Sigmoid colon (tissue), 7 donors: ENCODE data around the gene GAS6. TPM values are rescaled to one million over a fixed set of nuclear protein-coding genes. Genes with fewer than 3 reads are reported as not detected.
"Not testable (repeated sequence)": the region's sequence is repeated elsewhere in the genome, so short reads cannot be mapped to it uniquely, and the experiment has no call there.

Source experiments
- DNase-seq: peaks from one replicate; pipeline ENCODE4 v3.0.0-alpha.2; 2019
- H3K27ac ChIP-seq, 4 donors: fragments of 200-600 bp; sonication (generic); one replicate each; pipeline ENCODE4 v1.5.1; 2016 to 2019; ENCODE audit warnings: mild to moderate bottlenecking in 1 of 4
- H3K27me3 ChIP-seq, 3 donors: fragments of 200-600 bp; sonication (generic); one replicate each; pipeline ENCODE4 v1.5.1; 2019; ENCODE audit warnings: mild to moderate bottlenecking in 1 of 3
- H3K36me3 ChIP-seq, 4 donors: fragments of 200-600 bp; sonication (generic); one replicate each; pipeline ENCODE4 v1.5.1; 2016 to 2019
- H3K4me1 ChIP-seq, 4 donors: fragments of 200-600 bp; sonication (generic); one replicate each; pipeline ENCODE4 v1.5.1; 2017 to 2019
- H3K4me3 ChIP-seq, 4 donors: fragments of 200-600 bp; sonication (generic); one replicate each; pipeline ENCODE4 v1.5.1; 2017 to 2019; ENCODE audit warnings: mild to moderate bottlenecking in 2 of 4, moderate library complexity in 1 of 4
- H3K9me3 ChIP-seq, 4 donors: fragments of 200-600 bp in 3 of 4; sonication (generic) in 3 of 4; one replicate each; pipeline versions ENCODE4 v1.5.1 to v1.6.1; 2013 to 2019
- CTCF ChIP-seq, 4 experiments: fragments of 450-650 bp in 3 of 4; fragments of 200-600 bp in 1 of 4; IDR thresholded peaks; one replicate each; pipeline ENCODE4 v1.5.1; 2016 to 2019; ENCODE audit warnings: antibody characterized with exemption in 4 of 4, mild to moderate bottlenecking in 3 of 4, moderate library complexity in 2 of 4
- EP300 ChIP-seq, 4 donors: sonication (generic); formaldehyde crosslinking; IDR thresholded peaks; one replicate each; pipeline ENCODE4 v1.6.1; 2017; ENCODE audit warnings: antibody characterized with exemption in 4 of 4
- POLR2A ChIP-seq, 2 donors: fragments of 450-650 bp; IDR thresholded peaks; one replicate each; pipeline ENCODE4 v1.6.1; 2016; ENCODE audit warnings: antibody characterized with exemption in 2 of 2, mild to moderate bottlenecking in 2 of 2, moderate library complexity in 2 of 2
- POLR2AphosphoS5 ChIP-seq, 4 donors: sonication (generic); formaldehyde crosslinking; IDR thresholded peaks; one replicate each; pipeline ENCODE4 v1.6.1; 2017; ENCODE audit warnings: antibody characterized with exemption in 4 of 4
- WGBS, 2 donors: extraction: QIAGEN DNeasy Blood & Tissue Kit; methylation state at CpG; one replicate each; pipeline ENCODE4 v1.1.7; 2013; 5-methylcytosine and 5-hydroxymethylcytosine counted together
- intact Hi-C: fragments of 100-400 bp; cut with DNase I; formaldehyde crosslinking; loops from one replicate; pipeline ENCODE4 v1.15.1; 2023
- polyA plus RNA-seq, 3 donors: library from polyadenylated mRNA; stranded (reverse); fragments of 200-250 nt; gene quantifications; one replicate each; pipeline ENCODE4 v1.2.3, GENCODE V29; 2013
- total RNA-seq, 4 donors: library from RNA; depleted of rRNA; stranded (reverse); fragments of >200 nt; gene quantifications; one replicate each; pipeline ENCODE4 v1.1.0, GENCODE V29; 2016
- donor health status: healthy with polysubstance abuse.
- donor health status: Bipolar disorder and iron deficiency.
- donor health status: healthy.

The GAS6 gene
- total RNA-seq (100 to 1,000 TPM in 1 of 4 donors, 10 to 100 TPM in 3; 34.4 to 105 (median 70.4) TPM), polyA plus RNA-seq (100 to 1,000 TPM in 1 of 3 donors, 10 to 100 TPM in 2; 27.0 to 101 (median 28.2) TPM)

- Histone ChIP-seq H3K36me3 (no peaks in the 10 kb centered on the region), H3K4me3 (peak within 1 kb of the TSS; percentile 42 to 81 (median 74)), H3K9me3 (no peaks in the 10 kb centered on the region), H3K4me1 (peaks cover 0 to 39% (median 21%) of the 10 kb centered on the region in 4 donors), H3K27ac (peak within 1 kb of the TSS; percentile 75 to 93 (median 82)), H3K27me3 (no peaks in the 10 kb centered on the region)
- TF ChIP-seq CTCF (IDR thresholded peaks at IDR 0.05): no peak
- TF ChIP-seq EP300 (IDR thresholded peaks at IDR 0.05): no peak
- TF ChIP-seq POLR2AphosphoS5 (IDR thresholded peaks at IDR 0.05): no peak
- no peak for TF ChIP-seq POLR2A (IDR thresholded peaks at IDR 0.05)
- intact Hi-C loops: loop anchor here (1.0 to 2.0 kb wide), 2 partner anchors 25 to 46 kb away; no protein-coding TSS in a partner anchor
- 0 to 1% methylated on average over 116 of the region's 116 CpGs for WGBS, 2 donors
- DNase-seq: no peak
Measured at GRCh38 chr13:113863524-113864272, at the start of gene GAS6. TSS of gene GAS6 (minus strand) at chr13:113864076. CDS start at chr13:113863920, 156 bp downstream.

GRCh38 chr13:113913408-113913807, 49.5 kb upstream of the GAS6 start:
- DNase-seq, intact Hi-C loops: not testable (repeated sequence)
- 85 to 89% methylated on average over 8 of the region's 8 CpGs for WGBS, 2 donors

GRCh38 chr13:113912596-113912995, 48.7 kb upstream of the GAS6 start:
- H3K4me3 ChIP-seq: no peak overlapping the region
- WGBS, 2 donors: 63 to 78% methylated on average over 3 of the region's 3 CpGs
- intact Hi-C loops: no loop called here
- no peaks in the 10 kb centered on the region for H3K9me3 ChIP-seq
- peaks cover 0 to 9% (median 3%) of the 10 kb centered on the region in 3 donors for H3K27me3 ChIP-seq
- no peaks in the 10 kb centered on the region for H3K36me3 ChIP-seq
- TF ChIP-seq POLR2AphosphoS5 (IDR thresholded peaks at IDR 0.05) (no peak), CTCF (IDR thresholded peaks at IDR 0.05) (no peak), POLR2A (IDR thresholded peaks at IDR 0.05) (no peak), EP300 (IDR thresholded peaks at IDR 0.05) (no peak)
- peaks cover 0 to 20% (median 17%) of the 10 kb centered on the region in 4 donors for H3K4me1 ChIP-seq
- DNase-seq: no peak
- H3K27ac ChIP-seq: no peak overlapping the region

More at GRCh38 chr13:113913408-113913807, 49.5 kb upstream of the GAS6 start:
- H3K27ac ChIP-seq, H3K4me3 ChIP-seq, H3K9me3 ChIP-seq, H3K36me3 ChIP-seq: not testable (repeated sequence)
- Histone ChIP-seq H3K4me1 (peaks cover 0 to 12% (median 10%) of the 10 kb centered on the region in 4 donors), H3K27me3 (peaks cover 0 to 17% (median 3%) of the 10 kb centered on the region in 3 donors)

- Histone ChIP-seq H3K9me3 (no peaks in the 10 kb centered on the region), H3K4me1 (peaks cover 0 to 27% (median 14%) of the 10 kb centered on the region in 4 donors), H3K27me3 (no peaks in the 10 kb centered on the region), H3K36me3 (no peaks in the 10 kb centered on the region), H3K27ac (peak overlapping the region in 2 of 4 donors; percentile 33 to 86), H3K4me3 (no peak overlapping the region)
- TF ChIP-seq CTCF (IDR thresholded peaks at IDR 0.05): no peak
- TF ChIP-seq POLR2AphosphoS5 (IDR thresholded peaks at IDR 0.05): no peak
- no peak for TF ChIP-seq EP300 (IDR thresholded peaks at IDR 0.05)
- no peak for TF ChIP-seq POLR2A (IDR thresholded peaks at IDR 0.05)
- intact Hi-C loops: no loop called here
- DNase-seq: no peak
- WGBS, 2 donors: 33 to 39% methylated on average over 17 of the region's 17 CpGs
Measured at GRCh38 chr13:113907635-113908617, 44.0 kb upstream of the GAS6 start.
